Cardiac septum (tissue), 1 donor: ENCODE measurements around the gene ENPP3. TPM values are rescaled to one million over a fixed set of nuclear protein-coding genes. Genes with fewer than 3 reads are reported as not detected.

Experiments used
- DNase-seq: peaks from one replicate; pipeline ENCODE4 v3.0.0-alpha.2; 2020; ENCODE audit warnings: low spot score
- intact Hi-C: fragments of 100-400 bp; cut with DNase I; formaldehyde crosslinking; loops from one replicate; pipeline ENCODE4 v1.14.0; 2022
- microRNA-seq: library from miRNA; unstranded; fragments of <30 nt; microRNA quantifications from one replicate; pipeline ENCODE4 v1.2.0, GENCODE V29; 2020
- total RNA-seq: library from RNA; stranded (reverse); fragmentation: NEBNext Ultra II Directional; extraction: Animal tissue kit (Norgen Biotek cat#: 25700); gene quantifications from one replicate; pipeline ENCODE4 v1.2.1, GENCODE V29; 2021
- donor health status: DM: no; HTN: no; CAD: no.

Gene ENPP3
- total RNA-seq, 1 donor from 2014 or later: 0.16 TPM

DNA sequence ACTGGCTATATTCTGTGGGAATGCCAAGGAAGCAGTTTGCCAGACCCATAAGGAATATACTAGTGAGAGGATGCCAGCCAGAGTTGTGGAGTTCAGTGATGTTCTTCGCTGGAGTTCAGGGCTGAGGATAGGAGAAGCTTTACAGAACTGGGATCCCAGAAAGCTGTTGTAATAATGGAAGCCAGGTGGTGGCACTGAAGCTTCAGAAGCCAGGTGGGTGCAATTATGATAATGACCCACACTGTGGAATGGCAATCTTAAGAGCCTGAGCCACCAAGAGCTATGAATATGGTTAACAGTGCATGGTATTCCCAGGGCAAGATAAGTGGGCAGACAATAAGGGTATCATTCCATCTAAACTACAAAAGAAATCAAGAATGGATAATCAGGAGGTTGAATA lies 145.7 kb downstream of the ENPP3 start:
- no peak for DNase-seq
- intact Hi-C loops: no loop called here

- intact Hi-C loops: no loop called here
- DNase-seq: no peak
Measured at GRCh38 chr6:131784561-131784960, 147.5 kb downstream of the ENPP3 start.

- intact Hi-C loops: no loop called here
- no peak for DNase-seq
Measured at GRCh38 chr6:131787079-131787478, 150.0 kb downstream of the ENPP3 start.

- intact Hi-C loops: no loop called here
- no peak for DNase-seq
Measured at GRCh38 chr6:131787766-131788712, 150.9 kb downstream of the ENPP3 start.

DNA sequence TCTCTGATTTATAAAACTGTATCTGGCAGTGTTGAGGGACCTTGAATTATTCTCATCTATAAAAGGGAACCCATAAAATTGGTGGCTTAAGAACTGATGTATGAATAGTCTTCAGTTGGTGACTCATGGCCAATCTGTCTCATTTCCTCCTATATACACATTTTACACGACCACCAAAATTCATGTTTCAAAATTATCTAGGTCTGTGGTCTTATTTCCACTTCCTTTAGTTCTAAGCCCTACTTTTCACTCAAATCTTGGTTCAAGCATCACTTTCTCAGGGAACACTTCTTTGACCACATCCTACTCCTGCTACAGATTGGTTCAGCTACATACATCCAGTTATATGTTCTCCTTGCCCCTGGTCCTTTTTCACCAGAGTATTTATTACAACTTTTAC lies 152.1 kb downstream of the ENPP3 start:
- intact Hi-C loops: no loop called here
- DNase-seq: no peak

- no peak for DNase-seq
- intact Hi-C loops: no loop called here
Measured at GRCh38 chr6:131791476-131791875, 154.4 kb downstream of the ENPP3 start.

GRCh38 chr6:131792091-131792496 lies 155.0 kb downstream of the ENPP3 start:
- intact Hi-C loops: no loop called here
- DNase-seq: no peak

- no peak for DNase-seq
- intact Hi-C loops: no loop called here
Measured at GRCh38 chr6:131795366-131795765, 158.3 kb downstream of the ENPP3 start.

Small RNAs within 50 kb of the gene (microRNA-seq; reads per million reads assigned to microRNA genes)
- not detected for gene MIR548H5

Other genes with a start within 250 kb of the ENPP3 start
- gene ARG1, start 64.1 kb upstream of the ENPP3 start, total RNA-seq: 0.89 TPM
- 12.3 TPM for gene MED23, start 9.1 kb upstream of the ENPP3 start, total RNA-seq
- 0.13 TPM for gene OR2A4, start 64.1 kb downstream of the ENPP3 start, total RNA-seq
- not detected for gene CTAGE9, start 73.7 kb downstream of the ENPP3 start, total RNA-seq
- 3.3 TPM for gene ENPP1, start 170.7 kb downstream of the ENPP3 start, total RNA-seq